Spleen (tissue), 7 donors: ENCODE measurements around the gene PPP1R14B.

Experiments used
- CTCF ChIP-seq, 11 experiments: fragments of 200-600 bp in 7 of 11; fragments of 450-650 bp in 4 of 11; sonication (generic) in 4 of 11; IDR thresholded peaks in 8 of 11; conservative IDR thresholded peaks in 3 of 11; 1 replicate in 7 of 11; 2 replicates in 4 of 11; pipeline versions ENCODE4 v1.4.0 to v1.8.0; 2016 to 2021; ENCODE audit warnings: antibody characterized with exemption in 11 of 11, inconsistent platforms in 4 of 11, mild to moderate bottlenecking in 1 of 11
- POLR2A ChIP-seq, 3 donors: fragments of 450-650 bp; IDR thresholded peaks; one replicate each; pipeline ENCODE4 v1.5.1; 2017; ENCODE audit warnings: antibody characterized with exemption in 3 of 3, mild to moderate bottlenecking in 1 of 3
- POLR2AphosphoS5 ChIP-seq, 3 donors: sonication (generic); formaldehyde crosslinking; IDR thresholded peaks; one replicate each; pipeline ENCODE4 v1.5.1; 2017; ENCODE audit warnings: antibody characterized with exemption in 3 of 3
- donor health status: DM: no; HTN: no; CAD: no; lungs with moderate emphysema.
- donor health status: DM: no; HTN: no; CAD: no.
- donor health status: DM: no; HTN: no; CAD: no.

GRCh38 chr11:64244966-64245365 is 1.8 kb downstream of the PPP1R14B start:
- TF ChIP-seq CTCF (IDR thresholded peaks at IDR 0.05 in 8 of 11, conservative IDR thresholded peaks at IDR 0.05 in 3 of 11) = no peak
- no peak for TF ChIP-seq POLR2A (IDR thresholded peaks at IDR 0.05)
- no peak for TF ChIP-seq POLR2AphosphoS5 (IDR thresholded peaks at IDR 0.05)
